Keratinocyte (primary cell): ENCODE data around the gene TIMMDC1. TPM values are rescaled to one million over a fixed set of nuclear protein-coding genes. Genes with fewer than 3 reads are reported as not detected.

Experiments
- DNase-seq: peaks from one replicate; pipeline ENCODE4 v3.0.0-alpha.2; 2011; ENCODE audit warnings: low read depth, missing footprints, low spot score
- FAIRE-seq: peaks from 2 replicates; lab custom pipeline; 2011; peaks lifted over from hg19 to GRCh38; lab: Jason Lieb, UNC
- H2AFZ ChIP-seq: 2 replicates; pipeline ENCODE4 v1.6.0; 2012; ENCODE audit warnings: low read length, control low read depth, inconsistent platforms; ENCODE audit not compliant: control insufficient read depth
- H3K27ac ChIP-seq: 2 replicates; pipeline ENCODE4 v1.5.1; 2011; ENCODE audit warnings: low read length; ENCODE audit not compliant: control insufficient read depth, insufficient read depth
- H3K27me3 ChIP-seq: 3 replicates; pipeline ENCODE4 v1.6.0; 2011; ENCODE audit warnings: low read length; ENCODE audit not compliant: control insufficient read depth, insufficient read depth; ENCODE audit errors: extremely low read depth
- H3K36me3 ChIP-seq, 2 experiments: 2 replicates in 1 of 2; 3 replicates in 1 of 2; pipeline ENCODE4 v1.5.1; 2011; ENCODE audit warnings: low read length in 2 of 2, mild to moderate bottlenecking in 1 of 2; ENCODE audit not compliant: control insufficient read depth in 2 of 2, insufficient read depth in 2 of 2; ENCODE audit errors: extremely low read depth in 1 of 2
- H3K4me1 ChIP-seq: 3 replicates; pipeline ENCODE4 v1.5.1; 2011; ENCODE audit warnings: low read length; ENCODE audit not compliant: control insufficient read depth, insufficient read depth; ENCODE audit errors: extremely low read depth
- H3K4me2 ChIP-seq: 3 replicates; pipeline ENCODE4 v1.6.0; 2011; ENCODE audit warnings: low read depth, low read length; ENCODE audit not compliant: control insufficient read depth, insufficient read depth; ENCODE audit errors: extremely low read depth
- H3K4me3 ChIP-seq, 3 experiments: fragments of 200-600 bp in 1 of 3; sonication (generic) in 1 of 3; 2 replicates in 2 of 3; 3 replicates in 1 of 3; pipeline ENCODE4 v1.5.1; 2011 to 2016; ENCODE audit warnings: low read length in 3 of 3, mild to moderate bottlenecking in 3 of 3, control low read depth in 2 of 3, inconsistent platforms in 1 of 3, low read depth in 1 of 3, mixed read lengths in 1 of 3, mixed run types in 1 of 3, moderate library complexity in 1 of 3; ENCODE audit not compliant: control insufficient read depth in 2 of 3, insufficient read depth in 2 of 3; ENCODE audit errors: extremely low read depth in 1 of 3
- H3K79me2 ChIP-seq: 2 replicates; pipeline ENCODE4 v1.6.0; 2012; ENCODE audit warnings: low read length; ENCODE audit not compliant: control insufficient read depth, insufficient read depth
- H3K9ac ChIP-seq: 3 replicates; pipeline ENCODE4 v1.6.0; 2011; ENCODE audit warnings: low read length; ENCODE audit not compliant: control insufficient read depth, insufficient read depth; ENCODE audit errors: extremely low read depth
- H3K9me1 ChIP-seq: 3 replicates; pipeline ENCODE4 v1.6.0; 2011; ENCODE audit warnings: low read length; ENCODE audit not compliant: control insufficient read depth, insufficient read depth; ENCODE audit errors: extremely low read depth
- H3K9me3 ChIP-seq: 2 replicates; pipeline ENCODE4 v1.5.1; 2012; ENCODE audit warnings: low read depth, low read length; ENCODE audit not compliant: control insufficient read depth
- H4K20me1 ChIP-seq: 3 replicates; pipeline ENCODE4 v1.6.0; 2011; ENCODE audit warnings: low read length; ENCODE audit not compliant: control insufficient read depth, insufficient read depth; ENCODE audit errors: extremely low read depth
- EZH2 ChIP-seq: IDR thresholded peaks from one replicate; pipeline ENCODE4 v1.6.1; 2012; ENCODE audit warnings: inconsistent platforms, mild to moderate bottlenecking, low read length, moderate library complexity
- dilution Hi-C: fragments of 300-500 bp; cut with MboI; formaldehyde crosslinking; loops from one replicate; pipeline ENCODE4 v1.7.0; 2020; ENCODE audit warnings: low sequenced_read_pairs; ENCODE audit not compliant: extremely low pct_ligation_motif_present
- polyA plus RNA-seq, 5 experiments: library from polyadenylated mRNA; depleted of rRNA in 3 of 5; stranded (reverse) in 3 of 5; stranded (forward) in 1 of 5; unstranded in 1 of 5; fragments of >200 nt; gene quantifications; 1 replicate in 1 of 5; 2 replicates in 3 of 5; 3 replicates in 1 of 5; pipeline versions ENCODE4 v1.2.1 to v1.2.3, GENCODE V29; 2011 to 2012; ENCODE audit warnings: missing spikeins in 2 of 5, low read depth in 1 of 5, low replicate concordance in 1 of 5
- TF ChIP-seq, protein P1 (sequence below), 3 experiments: IDR thresholded peaks in 1 of 3; conservative IDR thresholded peaks in 1 of 3; optimal IDR thresholded peaks in 1 of 3; 2 replicates in 2 of 3; 3 replicates in 1 of 3; pipeline versions ENCODE3 to v1.5.1; 2011; ENCODE audit warnings: low read length in 3 of 3, mild to moderate bottlenecking in 3 of 3, moderate library complexity in 2 of 3, control low read depth in 1 of 3, inconsistent platforms in 1 of 3; ENCODE audit not compliant: insufficient read depth in 2 of 3; ENCODE audit errors: extremely low read depth in 1 of 3

The TIMMDC1 gene
- polyA plus RNA-seq, 1 donor (not counting 4 experiments of a cell fraction or from before 2014, with no cell fraction given): 140 TPM

DNA sequence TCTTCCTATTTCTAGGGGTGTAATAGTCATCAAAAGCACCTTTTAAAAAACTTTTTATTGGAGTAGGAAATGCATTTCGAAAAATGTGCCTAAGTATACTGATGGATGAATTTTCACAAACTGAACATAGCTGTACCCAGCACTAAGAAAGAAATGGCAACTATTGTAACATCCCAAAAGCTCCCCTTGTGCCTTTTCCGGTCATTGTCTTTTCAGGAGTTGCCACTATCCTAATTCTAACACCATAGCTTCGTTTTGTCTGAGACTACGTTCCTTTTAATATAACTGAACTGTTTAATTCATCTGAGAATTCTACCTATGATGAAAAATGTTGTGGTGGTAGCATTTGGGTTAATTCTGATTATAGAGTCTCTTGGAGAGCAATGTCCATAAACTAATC lies 1.9 kb downstream of the TIMMDC1 start:
- Histone ChIP-seq H3K27me3 (no peaks in the 10 kb centered on the region), H3K27ac (no peak overlapping the region), H3K36me3 (peaks cover 2 to 6% of the 10 kb centered on the region in 2 experiments), H3K79me2 (peaks cover 33% of the 10 kb centered on the region), H2AFZ (no peak overlapping the region), H3K4me2 (peak overlapping the region; percentile 69), H3K4me3 (peak overlapping the region in 2 of 3 experiments; percentile 10 to 39), H3K9ac (no peak overlapping the region), H3K9me1 (no peaks in the 10 kb centered on the region), H4K20me1 (no peaks in the 10 kb centered on the region), H3K9me3 (no peaks in the 10 kb centered on the region), H3K4me1 (peaks cover 21% of the 10 kb centered on the region)
- DNase-seq (no peak), FAIRE-seq (no peak)
- TF ChIP-seq EZH2: no peak
- TF ChIP-seq, protein P1, sequence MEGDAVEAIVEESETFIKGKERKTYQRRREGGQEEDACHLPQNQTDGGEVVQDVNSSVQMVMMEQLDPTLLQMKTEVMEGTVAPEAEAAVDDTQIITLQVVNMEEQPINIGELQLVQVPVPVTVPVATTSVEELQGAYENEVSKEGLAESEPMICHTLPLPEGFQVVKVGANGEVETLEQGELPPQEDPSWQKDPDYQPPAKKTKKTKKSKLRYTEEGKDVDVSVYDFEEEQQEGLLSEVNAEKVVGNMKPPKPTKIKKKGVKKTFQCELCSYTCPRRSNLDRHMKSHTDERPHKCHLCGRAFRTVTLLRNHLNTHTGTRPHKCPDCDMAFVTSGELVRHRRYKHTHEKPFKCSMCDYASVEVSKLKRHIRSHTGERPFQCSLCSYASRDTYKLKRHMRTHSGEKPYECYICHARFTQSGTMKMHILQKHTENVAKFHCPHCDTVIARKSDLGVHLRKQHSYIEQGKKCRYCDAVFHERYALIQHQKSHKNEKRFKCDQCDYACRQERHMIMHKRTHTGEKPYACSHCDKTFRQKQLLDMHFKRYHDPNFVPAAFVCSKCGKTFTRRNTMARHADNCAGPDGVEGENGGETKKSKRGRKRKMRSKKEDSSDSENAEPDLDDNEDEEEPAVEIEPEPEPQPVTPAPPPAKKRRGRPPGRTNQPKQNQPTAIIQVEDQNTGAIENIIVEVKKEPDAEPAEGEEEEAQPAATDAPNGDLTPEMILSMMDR (optimal IDR thresholded peaks at IDR 0.05 in 1 of 3, IDR thresholded peaks at IDR 0.05 in 1 of 3, conservative IDR thresholded peaks at IDR 0.05 in 1 of 3; ENCODE audit: extremely low read depth in 1 of 3, insufficient read depth in 2 of 3, low read length in 3 of 3): no peak
- dilution Hi-C loops: no loop called here

DNA sequence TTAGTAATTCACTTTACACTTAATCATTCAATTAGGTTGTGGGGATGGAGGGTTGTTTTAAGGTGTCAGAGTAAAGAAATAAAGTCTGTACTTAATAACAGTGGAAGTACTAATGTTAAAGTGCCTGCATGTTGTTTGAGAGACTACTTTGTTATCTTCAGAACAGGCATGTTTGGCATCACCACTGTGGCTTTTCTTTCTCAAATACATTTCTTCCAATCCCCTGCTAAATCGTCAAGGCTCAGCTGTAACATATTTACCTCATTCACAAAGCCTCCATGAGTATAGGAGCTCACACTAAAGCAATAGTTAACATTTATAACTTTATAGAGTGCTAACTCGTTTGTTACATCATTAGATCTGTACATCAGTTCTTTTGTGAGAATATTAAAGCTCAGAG lies 2.6 kb downstream of the TIMMDC1 start:
- no peak for FAIRE-seq
- no peak overlapping the region for H3K27ac ChIP-seq
- peaks cover 3 to 6% of the 10 kb centered on the region in 2 experiments for H3K36me3 ChIP-seq
- H3K27me3 ChIP-seq: no peaks in the 10 kb centered on the region
- peaks cover 33% of the 10 kb centered on the region for H3K79me2 ChIP-seq
- H3K4me2 ChIP-seq: peak overlapping the region; percentile 69
- no peaks in the 10 kb centered on the region for H3K9me3 ChIP-seq
- H3K9me1 ChIP-seq: no peaks in the 10 kb centered on the region
- H2AFZ ChIP-seq: no peak overlapping the region
- no peak for DNase-seq
- H4K20me1 ChIP-seq: no peaks in the 10 kb centered on the region
- H3K4me3 ChIP-seq: no peak overlapping the region
- TF ChIP-seq, protein P1 (optimal IDR thresholded peaks at IDR 0.05 in 1 of 3, IDR thresholded peaks at IDR 0.05 in 1 of 3, conservative IDR thresholded peaks at IDR 0.05 in 1 of 3; ENCODE audit: extremely low read depth in 1 of 3, insufficient read depth in 2 of 3, low read length in 3 of 3): no peak
- H3K9ac ChIP-seq: no peak overlapping the region
- peaks cover 21% of the 10 kb centered on the region for H3K4me1 ChIP-seq
- dilution Hi-C loops: no loop called here
